Measurements from ENCODE around the gene OAF.

The OAF gene

GRCh38 chr11:120205596-120206161, 5.2 kb upstream of the OAF start:
- no peak for DNase-seq

- no peak for DNase-seq
Observed at GRCh38 chr11:120207512-120207911, 3.3 kb upstream of the OAF start.

- no peak for DNase-seq
Observed at GRCh38 chr11:120208001-120208441, 2.8 kb upstream of the OAF start.

GRCh38 chr11:120208777-120209176, 2.1 kb upstream of the OAF start:
- DNase-seq, result no peak

- DNase-seq, result peak; percentile 21
Observed at GRCh38 chr11:120209746-120210625, 846 bp upstream of the OAF start.

- no peak for DNase-seq
Observed at GRCh38 chr11:120211522-120212258, 858 bp downstream of the OAF start.

- DNase-seq, result no peak
Observed at GRCh38 chr11:120212259-120212878, 1.5 kb downstream of the OAF start.

- DNase-seq, result no peak
Observed at GRCh38 chr11:120212926-120213325, 2.1 kb downstream of the OAF start.

- DNase-seq, result no peak
Observed at GRCh38 chr11:120214581-120214980, 3.7 kb downstream of the OAF start.

GRCh38 chr11:120215634-120216033, 4.8 kb downstream of the OAF start:
- no peak for DNase-seq

- DNase-seq, result no peak
Observed at GRCh38 chr11:120216426-120217102, 5.7 kb downstream of the OAF start.

GRCh38 chr11:120217526-120217925, 6.7 kb downstream of the OAF start:
- no peak for DNase-seq

GRCh38 chr11:120217941-120218694, 7.3 kb downstream of the OAF start:
- DNase-seq, result no peak

GRCh38 chr11:120218695-120219033, 7.8 kb downstream of the OAF start:
- DNase-seq, result no peak

GRCh38 chr11:120219232-120219937, 8.6 kb downstream of the OAF start:
- no peak for DNase-seq

GRCh38 chr11:120219938-120220746, 9.3 kb downstream of the OAF start:
- no peak for DNase-seq

- DNase-seq, result no peak
Observed at GRCh38 chr11:120220747-120221037, 9.9 kb downstream of the OAF start.

GRCh38 chr11:120221115-120221752, 10.4 kb downstream of the OAF start:
- no peak for DNase-seq

- no peak for DNase-seq
Observed at GRCh38 chr11:120222916-120223315, 12.1 kb downstream of the OAF start.

GRCh38 chr11:120223793-120224192, 13.0 kb downstream of the OAF start:
- no peak for DNase-seq
